Measurements from ENCODE around the gene UGT1A1.

Gene UGT1A1

DNA sequence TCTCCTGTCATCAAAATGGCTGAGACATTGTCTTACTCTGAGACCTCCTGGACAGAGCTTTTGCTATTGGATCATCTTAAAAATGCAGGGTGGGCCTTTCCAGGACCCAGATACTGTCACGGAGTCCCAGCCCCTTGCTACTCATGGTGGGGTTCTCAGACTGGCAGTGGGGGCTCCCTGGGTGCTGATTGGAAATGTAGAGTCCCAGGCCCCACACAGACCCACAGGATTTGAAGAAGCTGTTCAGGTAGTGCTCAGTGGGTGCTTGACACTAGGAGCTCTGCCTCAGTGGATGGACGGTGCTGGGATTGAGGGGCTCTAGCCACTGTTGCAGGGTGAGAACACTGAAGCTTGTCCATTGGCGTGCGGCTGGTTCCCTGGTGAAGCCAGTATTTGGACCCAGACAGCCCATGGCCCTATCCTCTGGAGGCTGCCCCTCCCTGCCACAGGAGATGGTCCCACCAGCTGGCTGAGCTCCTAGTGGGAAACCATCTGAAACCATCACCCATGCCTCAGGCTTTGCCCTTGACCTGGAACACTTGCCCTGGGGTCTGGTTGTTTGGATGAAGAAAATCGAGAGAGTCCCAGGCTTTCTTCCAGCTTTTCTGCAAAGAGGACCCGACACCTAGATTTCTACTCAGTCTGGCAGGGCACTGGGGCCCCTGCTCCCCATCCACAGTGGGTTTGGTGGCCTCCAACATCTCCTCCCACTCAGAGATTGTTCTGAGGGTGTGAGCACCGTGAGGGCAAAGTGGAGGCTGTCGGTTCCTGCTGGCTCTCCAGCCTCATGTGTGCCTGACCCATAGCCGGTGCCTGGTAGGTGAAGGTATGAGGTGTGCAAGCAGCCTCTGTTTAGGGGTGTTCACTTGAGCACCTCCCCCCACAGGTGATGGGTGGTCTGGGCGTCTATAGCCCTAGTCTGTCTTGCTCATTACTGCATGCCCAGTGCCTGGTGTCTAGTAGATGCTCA, 48.2 kb downstream of the UGT1A1 start:
- DNase-seq (ENCODE audit: low spot score), result no peak
- in situ Hi-C loops (cut with MboI; ENCODE audit: low sequenced_read_pairs, unreplicated experiment), result no loop called here
- TF ChIP-seq, protein P1, sequence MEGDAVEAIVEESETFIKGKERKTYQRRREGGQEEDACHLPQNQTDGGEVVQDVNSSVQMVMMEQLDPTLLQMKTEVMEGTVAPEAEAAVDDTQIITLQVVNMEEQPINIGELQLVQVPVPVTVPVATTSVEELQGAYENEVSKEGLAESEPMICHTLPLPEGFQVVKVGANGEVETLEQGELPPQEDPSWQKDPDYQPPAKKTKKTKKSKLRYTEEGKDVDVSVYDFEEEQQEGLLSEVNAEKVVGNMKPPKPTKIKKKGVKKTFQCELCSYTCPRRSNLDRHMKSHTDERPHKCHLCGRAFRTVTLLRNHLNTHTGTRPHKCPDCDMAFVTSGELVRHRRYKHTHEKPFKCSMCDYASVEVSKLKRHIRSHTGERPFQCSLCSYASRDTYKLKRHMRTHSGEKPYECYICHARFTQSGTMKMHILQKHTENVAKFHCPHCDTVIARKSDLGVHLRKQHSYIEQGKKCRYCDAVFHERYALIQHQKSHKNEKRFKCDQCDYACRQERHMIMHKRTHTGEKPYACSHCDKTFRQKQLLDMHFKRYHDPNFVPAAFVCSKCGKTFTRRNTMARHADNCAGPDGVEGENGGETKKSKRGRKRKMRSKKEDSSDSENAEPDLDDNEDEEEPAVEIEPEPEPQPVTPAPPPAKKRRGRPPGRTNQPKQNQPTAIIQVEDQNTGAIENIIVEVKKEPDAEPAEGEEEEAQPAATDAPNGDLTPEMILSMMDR (IDR thresholded peaks at IDR 0.05; ENCODE audit: borderline replicate concordance, control extremely low read depth, extremely low read depth, insufficient read depth, missing control alignments), result no peak

DNA sequence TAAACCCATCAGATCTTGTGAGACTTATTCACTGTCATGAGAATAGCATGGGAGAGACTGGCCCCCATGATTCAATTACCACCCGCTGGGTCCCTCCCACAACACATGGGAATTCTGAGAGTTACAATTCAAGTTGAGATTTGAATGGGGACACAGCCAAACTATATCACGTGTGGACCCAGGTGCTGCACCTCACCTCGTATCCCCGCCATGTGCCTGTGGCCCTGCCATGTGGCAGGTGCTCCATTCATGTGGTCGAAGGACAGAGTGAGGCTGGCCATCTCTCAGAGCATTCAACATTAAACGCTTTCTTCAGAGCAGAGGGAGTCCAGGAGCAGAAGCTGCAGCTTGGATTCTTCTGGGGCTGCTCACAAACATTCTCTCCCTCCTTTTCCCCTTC, 50.3 kb downstream of the UGT1A1 start:
- TF ChIP-seq, protein P1 (IDR thresholded peaks at IDR 0.05; ENCODE audit: borderline replicate concordance, control extremely low read depth, extremely low read depth, insufficient read depth, missing control alignments), result no peak
- in situ Hi-C loops (cut with MboI; ENCODE audit: low sequenced_read_pairs, unreplicated experiment), result no loop called here
- DNase-seq (ENCODE audit: low spot score), result no peak

GRCh38 chr2:233811087-233811486, 51.0 kb downstream of the UGT1A1 start:
- in situ Hi-C loops (cut with MboI; ENCODE audit: low sequenced_read_pairs, unreplicated experiment), result no loop called here
- no peak for DNase-seq (ENCODE audit: low spot score)
- TF ChIP-seq, protein P1 (IDR thresholded peaks at IDR 0.05; ENCODE audit: borderline replicate concordance, control extremely low read depth, extremely low read depth, insufficient read depth, missing control alignments), result no peak

GRCh38 chr2:233811732-233812131, 51.7 kb downstream of the UGT1A1 start:
- TF ChIP-seq, protein P1 (IDR thresholded peaks at IDR 0.05; ENCODE audit: borderline replicate concordance, control extremely low read depth, extremely low read depth, insufficient read depth, missing control alignments), result no peak
- no peak for DNase-seq (ENCODE audit: low spot score)
- in situ Hi-C loops (cut with MboI; ENCODE audit: low sequenced_read_pairs, unreplicated experiment), result no loop called here

DNA sequence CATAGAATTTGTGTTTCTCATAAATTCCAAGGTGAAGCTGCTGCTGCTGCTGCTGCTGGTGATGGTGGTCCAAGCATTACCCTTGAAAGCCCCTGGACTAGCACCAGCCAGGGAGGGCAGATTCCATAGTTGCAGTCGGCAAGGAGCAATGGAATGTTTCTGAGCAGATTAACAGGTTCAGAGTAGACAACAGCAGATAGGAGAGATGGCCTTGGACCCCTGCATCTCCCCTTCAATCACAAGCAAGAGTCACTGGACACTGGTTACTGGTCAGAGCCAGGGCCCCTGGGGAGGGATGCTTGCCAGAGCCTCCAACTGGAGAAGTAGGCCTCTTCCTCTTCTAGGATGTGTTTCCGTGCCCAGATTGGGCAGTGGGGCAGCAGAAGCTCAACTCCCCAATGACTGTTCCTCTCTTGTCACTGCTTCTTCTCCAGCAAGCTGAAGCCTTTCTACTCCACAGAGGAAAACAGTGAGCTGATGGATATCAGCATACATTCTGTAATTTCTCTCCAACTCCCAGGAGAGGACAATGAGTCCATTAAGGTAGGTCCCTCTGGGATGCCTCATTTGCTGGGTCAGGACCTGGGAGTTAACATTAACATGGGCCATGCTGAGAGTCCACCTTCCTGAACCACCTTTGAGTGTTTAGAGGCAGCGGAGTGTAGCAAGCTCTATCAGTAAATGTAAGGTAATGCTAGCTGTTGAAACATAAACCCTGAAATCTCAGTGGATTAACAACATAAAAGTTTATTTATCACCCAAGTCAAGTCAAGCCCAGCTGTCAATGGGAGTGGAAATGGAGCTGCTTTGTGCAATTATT, 53.4 kb downstream of the UGT1A1 start:
- in situ Hi-C loops (cut with MboI; ENCODE audit: low sequenced_read_pairs, unreplicated experiment), result no loop called here
- TF ChIP-seq, protein P1 (IDR thresholded peaks at IDR 0.05; ENCODE audit: borderline replicate concordance, control extremely low read depth, extremely low read depth, insufficient read depth, missing control alignments), result no peak
- DNase-seq (ENCODE audit: low spot score), result no peak

GRCh38 chr2:233814056-233814835, 54.2 kb downstream of the UGT1A1 start:
- DNase-seq (ENCODE audit: low spot score), result no peak
- in situ Hi-C loops (cut with MboI; ENCODE audit: low sequenced_read_pairs, unreplicated experiment), result no loop called here
- TF ChIP-seq, protein P1 (IDR thresholded peaks at IDR 0.05; ENCODE audit: borderline replicate concordance, control extremely low read depth, extremely low read depth, insufficient read depth, missing control alignments), result no peak
